Retinal pigment epithelial cell (primary cell): ENCODE data around the gene CD63.

Source experiments
- DNase-seq: peaks from one replicate; pipeline ENCODE4 v3.0.0-alpha.2; 2010; ENCODE audit warnings: low read depth
- H3K4me3 ChIP-seq: 2 replicates; pipeline ENCODE4 v1.5.1; 2011; ENCODE audit warnings: mild to moderate bottlenecking, low read length, control low read depth, moderate library complexity
- CTCF ChIP-seq: conservative IDR thresholded peaks from 2 replicates; pipeline ENCODE4 v1.5.1; 2011; ENCODE audit warnings: low read depth, low read length, control low read depth, inconsistent platforms

CD63 gene

GRCh38 chr12:55733021-55733555 is 4.3 kb upstream of the CD63 start:
- no peak overlapping the region for H3K4me3 ChIP-seq
- no peak for TF ChIP-seq CTCF
- DNase-seq, result no peak

GRCh38 chr12:55732288-55732687 is 3.5 kb upstream of the CD63 start:
- TF ChIP-seq CTCF, result no peak
- no peak for DNase-seq
- no peak overlapping the region for H3K4me3 ChIP-seq

- H3K4me3 ChIP-seq, result peak overlapping the region; percentile 71
- peak; percentile 22 for TF ChIP-seq CTCF
- DNase-seq, result no peak
Observed at GRCh38 chr12:55729819-55730818, 1.3 kb upstream of the CD63 start.

- peak overlapping the region; percentile 92 for H3K4me3 ChIP-seq
- no peak for DNase-seq
- TF ChIP-seq CTCF, result no peak
Observed at GRCh38 chr12:55728186-55728938, 447 bp downstream of the CD63 start.

GRCh38 chr12:55727643-55728185 is 1.1 kb downstream of the CD63 start:
- no peak for TF ChIP-seq CTCF
- DNase-seq, result no peak
- peak overlapping the region; percentile 92 for H3K4me3 ChIP-seq

- no peak for DNase-seq
- peak overlapping the region; percentile 92 for H3K4me3 ChIP-seq
- no peak for TF ChIP-seq CTCF
Observed at GRCh38 chr12:55726971-55727370, 1.8 kb downstream of the CD63 start.
